ENCODE results near the gene IL2RA.
"Not testable (repeated sequence)": the region's sequence is repeated elsewhere in the genome, so short reads cannot be mapped to it uniquely, and the experiment has no call there.

IL2RA gene
- total RNA-seq, result 4.4 to 4.9 reads per million in 2 donors

- DNase-seq, result peak; percentile 15
Observed at GRCh38 chr10:6062101-6062771, at the start of gene IL2RA. Gene IL2RA (minus strand): TSS chr10:6062367. CDS start chr10:6062151, 216 bp downstream.

GRCh38 chr10:6110136-6110535 lies 48.0 kb upstream of the IL2RA start:
- DNase-seq, result no peak

GRCh38 chr10:6109444-6109775 lies 47.2 kb upstream of the IL2RA start:
- no peak for DNase-seq

DNA sequence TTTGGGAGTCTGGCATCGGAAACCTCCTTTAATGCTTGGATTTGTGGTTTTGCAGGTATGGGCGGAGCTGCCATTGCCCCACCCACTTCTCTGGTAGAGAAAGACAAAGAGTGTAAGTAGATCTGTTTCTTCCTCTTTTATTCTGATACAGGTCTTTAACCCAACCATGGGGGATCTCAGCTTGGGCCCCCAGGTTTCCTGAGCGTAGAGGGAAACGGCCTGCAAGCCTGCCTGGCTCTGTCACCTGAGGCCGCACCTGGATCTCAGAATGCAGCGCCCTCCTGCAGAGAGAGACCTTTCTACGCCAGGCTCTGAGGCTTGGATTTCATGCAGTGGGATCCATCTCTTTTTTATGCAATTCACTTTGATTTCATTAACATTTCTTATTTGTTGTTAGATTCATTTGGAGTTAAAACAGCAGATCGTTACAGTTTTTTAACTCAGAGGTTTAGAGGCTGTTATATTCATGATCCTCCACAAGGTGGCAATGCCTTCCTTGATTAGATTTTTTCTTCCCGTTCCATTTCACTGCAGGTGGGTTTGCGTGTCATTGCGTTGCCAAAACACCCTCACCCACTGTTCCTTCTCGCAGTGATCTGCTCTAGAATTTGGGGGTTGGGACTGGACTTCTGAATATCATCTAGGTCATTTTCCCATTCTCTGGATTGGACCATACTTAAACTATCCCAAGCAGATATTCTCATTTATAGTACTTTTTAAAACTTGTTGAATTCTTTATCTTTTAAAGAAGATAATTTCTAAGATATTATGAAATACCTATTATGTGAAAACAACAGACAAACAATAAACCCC lies 46.7 kb upstream of the IL2RA start:
- DNase-seq, result no peak

DNA sequence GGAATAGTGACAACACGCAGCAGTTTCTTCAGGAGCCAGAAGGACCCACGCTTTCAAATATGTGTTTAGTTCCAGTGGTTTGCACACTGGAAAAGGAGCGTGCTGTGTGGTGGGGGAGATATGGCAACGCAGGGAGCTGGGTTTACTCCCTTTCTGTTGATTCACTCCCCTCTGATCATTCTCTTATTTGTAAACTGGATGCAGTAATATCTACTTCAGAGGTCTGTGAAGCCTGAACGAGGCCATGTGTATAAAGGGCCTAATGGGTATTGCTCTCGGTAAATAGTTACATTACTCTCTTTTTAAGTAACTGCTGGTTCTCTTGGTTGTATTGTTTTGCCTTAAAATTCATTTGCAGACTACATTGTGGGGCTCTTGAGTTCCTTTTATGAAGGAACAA lies 45.9 kb upstream of the IL2RA start:
- DNase-seq, result no peak

DNA sequence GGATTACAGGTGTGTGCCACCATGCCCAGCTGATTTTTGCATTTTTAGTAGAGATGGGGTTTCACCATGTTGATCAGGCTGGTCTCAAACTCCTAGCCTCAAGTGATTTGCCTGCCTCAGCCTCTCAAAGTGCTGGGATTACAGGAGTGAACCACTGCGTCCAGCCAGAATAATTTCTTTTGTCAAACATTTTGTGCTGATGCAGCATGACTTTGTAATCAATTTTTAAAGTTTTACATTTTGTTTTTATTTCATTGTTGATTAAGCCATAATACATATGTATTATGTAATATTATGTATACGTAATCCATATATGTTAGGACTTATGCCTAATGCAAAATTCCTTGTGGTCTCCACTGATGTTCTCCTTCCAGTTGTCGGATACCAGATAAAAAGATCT lies 45.4 kb upstream of the IL2RA start:
- not testable (repeated sequence) for DNase-seq

DNA sequence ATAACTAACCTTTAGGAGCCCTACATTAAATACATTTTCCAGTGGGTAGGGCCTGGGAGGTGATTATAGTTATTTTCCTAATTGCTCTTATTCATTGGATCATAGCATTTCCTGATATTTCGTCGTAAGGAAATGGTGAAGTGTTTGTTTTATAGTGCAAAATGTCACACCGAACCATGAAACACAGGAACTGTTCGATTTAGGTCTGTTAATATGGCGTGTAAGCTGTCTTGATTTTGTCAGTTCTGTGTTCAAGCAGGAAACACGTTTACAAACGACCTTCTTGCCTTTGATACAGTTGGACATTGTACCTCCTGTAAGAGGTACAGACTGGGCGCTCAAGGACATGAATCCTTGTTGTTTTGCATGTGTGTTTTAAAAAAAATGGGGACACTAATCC lies 41.4 kb upstream of the IL2RA start:
- DNase-seq, result no peak

DNA sequence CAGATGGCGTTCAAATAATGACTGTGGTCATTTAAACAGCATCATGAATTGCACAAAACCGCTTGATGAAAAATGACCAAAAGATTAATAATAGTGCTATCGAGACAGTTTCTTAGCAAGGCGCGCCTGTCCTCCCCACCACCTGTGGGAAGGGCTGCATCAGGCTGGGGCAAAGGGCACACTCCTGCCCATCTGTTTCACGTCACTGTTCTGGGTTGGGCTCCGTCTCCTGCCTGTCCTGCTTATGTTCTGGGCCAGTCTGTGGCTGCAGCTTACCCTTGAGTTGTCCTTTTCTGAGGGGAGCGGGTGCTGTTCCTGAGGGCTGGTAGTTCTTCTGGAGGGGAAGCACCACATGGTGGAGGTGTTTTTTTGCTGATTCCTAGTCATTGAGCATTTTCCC lies 40.0 kb upstream of the IL2RA start:
- DNase-seq, result no peak

DNA sequence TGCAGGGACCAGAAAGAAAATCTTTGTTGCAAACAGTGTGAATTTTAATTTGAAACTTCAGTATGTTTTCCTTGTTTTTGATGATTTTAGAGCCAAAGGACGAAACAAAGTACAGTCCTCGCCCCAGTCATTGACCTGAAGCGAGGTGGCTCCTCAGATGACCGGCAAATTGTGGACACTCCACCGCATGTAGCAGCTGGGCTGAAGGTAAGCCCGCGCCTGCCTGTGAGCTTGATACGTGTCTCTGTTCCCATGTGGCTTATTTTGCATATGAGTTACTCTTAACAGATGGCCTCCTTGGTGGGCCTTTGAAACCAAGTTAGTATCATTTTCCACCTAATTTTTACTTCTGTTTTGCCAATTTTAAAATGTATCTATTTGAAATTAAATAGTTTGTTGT lies 39.0 kb upstream of the IL2RA start:
- DNase-seq, result no peak

DNA sequence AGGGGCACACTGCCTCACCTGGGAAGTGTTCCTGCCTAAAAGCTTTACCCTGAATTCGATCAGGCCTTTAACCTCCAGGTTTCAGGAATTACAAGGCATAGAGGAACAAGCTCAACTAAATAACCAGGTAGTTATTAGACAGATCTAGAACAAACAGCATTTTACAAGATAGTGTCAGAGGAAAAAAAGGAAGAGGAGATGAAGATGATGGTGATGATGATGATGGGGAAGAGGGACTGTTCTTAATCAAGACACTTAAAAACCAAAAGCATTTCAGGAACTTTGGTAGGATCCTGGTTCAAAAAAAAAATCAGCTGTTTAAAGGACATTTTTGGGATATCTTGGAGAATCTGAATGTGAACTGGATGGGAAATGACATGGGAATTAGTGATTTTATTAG lies 38.2 kb upstream of the IL2RA start:
- DNase-seq, result no peak

DNA sequence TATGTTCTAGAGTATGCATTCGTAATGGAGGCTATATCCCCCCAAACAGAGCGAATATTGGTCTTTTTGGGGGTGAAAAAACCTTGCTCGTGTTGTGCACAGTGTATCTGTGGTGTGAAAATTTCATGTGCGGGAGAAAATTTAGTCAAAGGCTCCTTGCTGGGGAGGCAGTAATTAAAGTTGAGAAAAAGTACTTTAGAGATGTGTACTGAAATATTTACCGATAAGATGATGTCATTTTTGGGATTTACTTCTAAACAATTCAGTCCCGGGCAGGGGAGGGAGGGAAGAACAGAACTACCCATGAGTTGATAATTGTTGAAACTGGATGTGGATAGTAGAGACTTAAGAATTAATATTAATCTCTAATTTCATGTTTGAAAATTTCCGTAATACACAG lies 36.0 kb upstream of the IL2RA start:
- no peak for DNase-seq

GRCh38 chr10:6097063-6097462 lies 34.9 kb upstream of the IL2RA start:
- no peak for DNase-seq

DNA sequence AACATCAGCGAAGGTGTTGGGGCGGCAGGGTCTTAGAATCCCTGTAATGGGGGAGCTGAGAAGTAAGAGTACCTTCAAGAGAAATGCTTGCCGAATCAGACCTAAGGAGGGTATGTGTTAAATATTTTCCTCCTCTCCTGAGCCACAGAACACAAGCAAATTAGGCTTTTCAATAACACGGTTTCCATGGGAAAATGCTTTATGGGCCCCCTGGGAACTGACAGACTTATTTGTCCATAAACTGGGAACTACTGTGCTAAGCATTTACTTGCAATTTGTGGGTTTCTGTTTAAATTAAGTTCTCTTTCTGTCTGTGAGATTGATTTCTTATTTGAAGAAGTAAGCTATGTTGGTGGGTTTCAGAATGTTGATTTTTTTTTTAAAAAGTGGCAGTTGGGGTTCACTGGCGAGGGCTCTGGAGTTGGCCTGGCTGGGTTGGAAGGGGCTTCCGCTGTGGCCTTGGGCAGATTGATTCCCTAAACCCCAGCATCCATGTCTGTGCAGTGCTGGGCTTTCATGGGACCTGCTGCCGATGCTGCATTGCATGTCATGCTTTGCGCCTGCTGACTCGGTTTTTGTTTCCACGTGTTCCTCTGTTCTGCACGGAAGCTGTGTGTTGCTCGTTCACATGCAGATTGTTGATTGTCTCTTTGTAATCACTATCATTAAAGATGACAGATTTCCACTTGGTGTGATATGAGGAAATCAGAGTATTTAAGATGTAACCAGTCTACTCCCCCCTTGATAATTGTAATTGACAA lies 33.8 kb upstream of the IL2RA start:
- DNase-seq, result no peak

DNA sequence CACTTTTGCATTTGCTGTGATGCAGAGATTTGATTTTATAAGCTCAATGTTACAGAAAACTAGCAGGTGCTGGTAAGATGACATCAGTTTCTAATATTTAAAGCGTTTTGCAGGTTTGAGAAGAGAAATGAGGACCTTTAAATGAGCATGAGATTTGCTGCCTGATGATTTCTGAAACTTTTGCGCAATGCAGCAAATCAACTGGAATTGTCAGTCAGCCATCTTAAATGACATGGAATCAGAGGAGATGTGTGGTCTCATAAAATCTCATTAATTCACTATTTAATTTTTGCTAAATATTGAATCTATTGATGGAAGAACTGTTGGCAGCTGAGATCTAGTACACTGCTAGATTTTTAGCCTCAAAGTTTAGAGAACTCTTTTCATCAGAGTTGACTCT lies 30.6 kb upstream of the IL2RA start:
- no peak for DNase-seq

DNA sequence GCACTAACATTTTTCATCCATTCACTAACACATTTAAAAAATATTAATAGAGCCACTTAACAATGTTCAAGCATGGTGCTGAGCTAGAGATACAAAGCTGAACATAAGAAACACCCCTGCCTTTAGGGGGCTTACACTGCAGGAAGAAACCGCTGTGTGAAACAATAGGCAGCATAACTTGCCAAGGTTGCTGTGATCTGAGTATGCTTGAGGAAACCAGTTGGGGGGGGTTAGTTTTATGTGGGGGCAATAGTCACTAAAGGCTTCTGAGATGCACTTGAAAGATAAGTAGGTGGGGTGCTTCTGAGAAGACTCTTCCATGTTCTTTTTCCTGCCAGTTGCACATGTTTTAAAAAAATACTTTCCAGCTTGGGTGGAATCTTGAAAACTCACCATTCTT lies 29.5 kb upstream of the IL2RA start:
- DNase-seq, result no peak

DNA sequence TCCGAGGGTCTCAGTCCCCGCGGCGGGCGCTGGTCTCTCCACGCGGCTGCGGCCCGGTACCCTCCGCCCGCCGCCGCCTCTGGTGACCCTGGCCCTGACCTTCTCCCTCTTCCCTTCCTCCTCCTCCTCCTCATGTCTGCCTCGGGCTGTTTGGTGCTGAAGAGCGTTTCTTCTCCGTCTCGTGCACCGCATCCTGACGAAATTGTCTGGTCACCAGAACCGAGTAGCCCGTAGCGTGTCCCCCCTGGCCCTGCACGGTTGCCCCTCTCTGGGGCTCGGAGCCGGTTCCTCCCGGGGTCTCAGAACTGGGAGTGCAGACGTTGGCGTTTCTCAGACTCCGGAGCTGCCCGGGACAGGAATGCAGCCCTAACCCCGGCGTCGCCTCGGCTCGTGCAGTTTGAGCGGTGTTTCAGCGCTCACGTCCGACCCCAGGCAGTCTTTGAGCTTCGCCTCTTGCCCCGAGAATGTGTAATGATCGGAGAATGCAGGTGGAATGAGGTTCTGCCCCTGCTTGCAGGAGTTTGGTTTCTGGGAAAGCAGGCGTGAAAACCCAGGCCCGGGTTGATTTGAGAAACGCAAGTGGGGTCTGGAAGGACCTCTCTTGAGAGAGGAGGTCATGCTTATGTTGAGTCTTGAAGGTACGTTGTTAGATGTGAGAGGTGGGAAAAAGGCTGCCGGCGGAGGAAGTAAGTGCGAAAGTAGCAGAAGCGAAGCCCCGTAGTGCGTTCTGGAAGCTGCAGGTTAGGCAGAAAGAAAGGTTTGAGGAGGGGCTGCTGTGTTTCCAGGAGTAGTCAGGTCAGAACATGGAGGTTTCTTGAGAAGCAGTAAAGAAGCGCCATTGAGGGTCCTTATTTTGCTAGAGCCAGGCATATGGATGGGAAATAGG lies 27.4 kb upstream of the IL2RA start:
- DNase-seq, result no peak

- peak; percentile 91 for DNase-seq
Observed at GRCh38 chr10:6088721-6089333, 26.7 kb upstream of the IL2RA start, which contains the start of gene RBM17. Gene RBM17 (plus strand): TSS chr10:6089034. CDS start chr10:6097066, 8,032 bp downstream.

- DNase-seq, result peak; percentile 44
Observed at GRCh38 chr10:6086375-6087233, 24.4 kb upstream of the IL2RA start.

GRCh38 chr10:6083523-6084475 lies 21.6 kb upstream of the IL2RA start:
- DNase-seq, result no peak
